GM19438 (cell line): Measurements from ENCODE around the gene CLIC3.

Source experiments
- ATAC-seq: cut with Tn5 transposase; IDR thresholded peaks from one replicate; pipeline ENCODE4 v1.9.1; 2021; ENCODE audit warnings: low read depth; ENCODE audit not compliant: unreplicated experiment

The CLIC3 gene

DNA sequence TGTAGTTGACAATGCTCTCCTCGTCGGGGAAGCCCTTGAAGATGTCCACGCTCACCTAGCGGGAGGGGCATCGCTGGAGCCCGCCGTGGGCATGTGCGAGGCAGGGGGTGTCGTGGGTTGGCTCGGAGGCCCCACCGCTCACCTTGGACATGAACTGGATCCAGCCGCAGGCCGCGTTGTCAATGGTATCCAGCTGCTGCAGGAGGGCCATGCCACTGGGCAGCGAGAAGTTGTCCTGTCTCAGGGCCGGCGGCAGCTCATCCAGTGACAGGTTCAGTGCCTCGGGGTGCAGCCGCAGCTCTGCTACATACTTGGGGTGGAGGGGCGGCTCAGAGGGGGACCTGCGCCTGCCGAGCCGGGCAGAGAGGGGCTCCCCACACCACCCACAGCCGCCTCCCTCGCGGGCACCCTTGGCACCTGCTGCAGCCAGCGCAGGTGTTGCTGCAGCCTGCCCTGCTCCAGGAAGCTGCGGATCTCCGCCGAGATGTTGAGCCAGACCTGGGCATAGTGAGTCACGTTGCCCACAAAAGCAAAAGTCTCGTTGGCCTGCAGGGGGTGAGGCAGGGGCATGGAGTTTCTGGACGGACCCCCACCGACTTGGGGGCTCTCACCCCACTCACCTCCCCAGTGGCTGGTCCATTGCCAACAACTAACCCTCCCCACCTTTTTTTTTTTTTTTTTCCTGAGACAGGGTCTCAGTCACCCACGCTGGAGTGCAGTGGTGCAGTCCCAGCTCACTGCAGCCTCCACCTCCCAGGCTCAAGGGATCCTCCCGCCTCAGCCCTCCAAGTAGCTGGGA is 22.6 kb upstream of the CLIC3 start:
- no peak for ATAC-seq

DNA sequence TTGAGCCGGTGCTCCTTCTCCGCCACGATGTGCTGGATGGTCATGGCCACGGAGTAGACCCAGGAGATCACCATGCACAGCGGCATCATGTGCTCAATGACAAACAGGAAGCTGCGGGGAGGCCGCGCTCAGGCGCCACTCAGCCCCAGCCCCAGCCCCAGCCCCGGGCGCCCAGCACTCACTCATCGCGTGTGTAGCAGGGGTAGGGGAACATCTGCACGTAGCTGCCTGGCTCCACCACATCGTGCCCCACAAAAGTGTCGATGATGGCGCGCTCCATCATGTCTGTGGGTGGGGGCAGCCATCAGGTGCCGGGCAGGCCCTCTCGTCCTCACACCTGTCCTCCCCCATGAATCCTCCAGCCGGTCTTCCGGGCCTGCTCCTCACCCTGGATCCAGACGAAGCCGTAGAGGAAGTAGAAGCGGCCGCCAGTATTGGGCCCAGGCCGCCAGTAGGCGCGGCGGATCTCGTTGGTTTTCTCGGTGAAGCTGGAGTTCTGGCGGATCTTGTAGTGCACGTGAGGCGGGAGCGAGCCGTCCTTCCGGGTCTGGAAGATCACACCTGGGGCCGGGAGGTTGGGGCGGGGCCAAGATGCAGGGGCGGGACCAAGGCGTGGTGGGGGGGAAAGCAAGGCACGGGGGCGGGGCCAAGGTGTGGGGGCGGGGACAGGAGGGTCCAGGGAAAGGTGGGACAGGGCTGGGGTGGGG is 21.6 kb upstream of the CLIC3 start:
- ATAC-seq, result no peak

DNA sequence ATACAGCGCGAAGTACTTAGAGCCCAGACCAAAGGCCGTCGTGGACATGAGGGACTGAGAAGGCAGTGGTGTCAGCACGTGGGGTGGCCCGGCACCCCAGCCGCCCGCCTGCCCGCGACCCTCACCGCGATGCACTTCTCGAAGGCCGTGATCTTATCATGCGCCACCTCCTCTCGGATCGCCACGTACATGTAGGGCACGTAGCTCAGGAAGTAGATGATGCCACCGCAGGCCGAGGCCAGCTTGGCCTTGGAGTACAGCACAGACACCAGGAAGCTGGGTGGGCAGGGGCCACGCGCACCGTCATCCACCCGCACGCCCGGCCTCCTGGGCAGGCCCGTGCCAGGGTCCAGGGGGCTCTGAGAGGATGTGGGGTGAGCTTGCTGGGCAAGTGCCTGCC is 20.7 kb upstream of the CLIC3 start:
- ATAC-seq, result no peak

DNA sequence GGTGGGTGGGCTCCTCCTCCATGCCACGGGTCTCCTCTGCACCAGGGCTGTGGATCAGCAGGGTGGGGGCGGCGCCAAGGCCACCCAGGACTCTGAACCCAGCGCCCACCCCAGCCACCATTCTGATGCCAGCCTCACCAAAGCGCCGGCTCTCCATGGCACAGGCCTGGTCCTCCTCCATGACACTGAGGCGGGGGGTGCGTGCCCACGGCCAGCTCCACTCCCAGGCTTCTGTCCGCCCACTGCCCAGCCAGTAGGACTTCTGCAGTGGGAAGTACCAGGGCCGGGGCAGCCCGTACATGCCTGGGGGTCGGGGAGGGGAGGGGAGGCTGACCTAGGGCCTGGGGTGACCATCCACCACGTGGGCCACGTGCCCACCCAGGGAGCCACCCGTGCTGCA is 20.1 kb upstream of the CLIC3 start:
- ATAC-seq, result no peak

DNA sequence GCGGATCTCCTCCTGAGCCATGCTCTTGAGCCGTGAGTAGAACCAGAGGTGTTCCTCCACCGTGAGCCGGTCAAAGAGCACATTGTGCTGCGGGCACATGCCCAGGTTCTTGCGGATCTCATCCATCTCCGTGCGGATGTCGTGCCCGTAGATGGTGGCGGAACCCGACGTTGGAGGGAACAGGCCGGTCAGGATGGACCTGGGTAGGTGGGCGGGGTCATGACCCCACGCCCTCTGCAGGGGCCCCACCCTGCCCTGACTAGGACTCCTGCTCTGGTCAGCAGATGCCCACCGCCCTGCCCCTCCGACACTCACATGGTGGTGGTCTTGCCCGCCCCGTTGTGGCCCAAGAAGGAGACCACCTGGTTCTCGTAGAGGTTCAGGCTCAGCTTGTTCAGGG is 19.6 kb upstream of the CLIC3 start:
- no peak for ATAC-seq

DNA sequence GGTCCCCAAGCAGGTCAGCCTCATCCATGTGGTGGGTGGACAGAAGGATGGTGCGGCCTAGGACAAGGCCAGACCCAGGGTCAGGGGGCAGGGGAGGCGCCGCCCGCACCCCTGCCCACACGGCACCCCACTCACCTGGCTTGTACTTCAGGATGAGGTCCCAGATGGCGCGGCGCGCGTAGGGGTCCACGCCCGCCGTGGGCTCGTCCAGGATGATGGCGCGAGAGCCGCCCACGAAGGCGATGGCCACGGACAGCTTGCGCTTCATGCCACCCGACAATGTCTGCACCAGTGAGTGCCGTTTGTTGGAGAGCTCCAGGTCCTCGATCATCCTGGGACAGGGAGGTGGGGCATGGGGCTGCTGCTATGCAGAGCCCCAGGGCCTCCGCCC is 19.2 kb upstream of the CLIC3 start:
- no peak for ATAC-seq

DNA sequence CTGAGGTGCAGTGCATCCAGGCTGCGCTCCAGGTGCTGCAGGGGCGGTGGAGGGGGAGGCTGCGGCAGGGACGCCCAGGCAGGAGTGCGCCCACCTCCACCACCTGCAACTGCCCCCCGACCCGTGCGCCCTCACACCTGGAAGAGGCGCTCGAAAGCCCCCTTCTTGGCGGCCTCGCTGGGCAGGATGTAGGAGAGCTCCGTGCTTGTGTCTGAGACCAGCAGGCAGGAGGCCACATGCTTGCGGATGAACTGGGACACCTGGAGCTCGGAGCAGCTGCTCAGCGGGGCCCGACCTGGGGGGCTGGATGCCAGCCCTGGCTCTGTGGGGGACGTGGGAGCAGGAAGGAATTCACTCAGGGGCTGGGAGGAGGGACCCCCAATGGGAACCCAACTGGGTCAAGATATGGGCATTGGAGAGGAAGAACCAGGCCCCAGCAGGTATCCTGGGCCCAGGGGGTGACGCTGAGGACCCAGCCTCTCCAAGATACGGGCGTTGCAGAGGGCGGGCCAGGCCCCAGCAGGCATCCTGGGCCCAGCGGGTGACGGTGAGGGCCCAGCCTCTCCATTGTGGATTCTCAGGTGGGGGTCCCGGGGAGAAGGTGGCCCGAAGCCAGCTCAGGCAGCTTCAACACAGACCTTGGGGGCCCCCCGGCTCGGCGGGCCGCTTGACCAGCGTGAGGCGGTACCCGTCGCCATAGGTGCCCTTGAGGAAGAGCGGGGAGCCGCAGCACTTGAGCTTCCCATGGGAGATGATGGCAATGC is 18.6 kb upstream of the CLIC3 start:
- ATAC-seq, result no peak

DNA sequence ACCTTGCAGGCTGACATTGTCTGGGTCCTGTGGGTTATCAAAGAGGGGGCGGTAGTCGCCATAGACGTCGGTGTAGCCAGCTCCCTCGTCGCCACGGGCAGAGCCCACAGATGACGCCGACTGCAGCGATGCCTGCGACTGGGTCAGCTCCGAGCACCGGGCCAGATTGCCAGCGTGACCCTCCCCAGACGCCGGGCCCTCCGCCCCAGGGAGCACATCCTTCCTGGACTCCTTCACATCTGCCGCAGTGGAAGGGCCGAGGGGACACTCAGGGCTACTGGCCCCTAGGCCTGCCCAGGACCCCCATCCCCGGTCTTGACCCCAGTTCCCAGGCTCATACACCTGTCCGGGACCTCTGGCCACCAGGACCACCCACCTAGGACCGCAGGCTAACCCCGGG is 17.8 kb upstream of the CLIC3 start:
- ATAC-seq, result no peak

DNA sequence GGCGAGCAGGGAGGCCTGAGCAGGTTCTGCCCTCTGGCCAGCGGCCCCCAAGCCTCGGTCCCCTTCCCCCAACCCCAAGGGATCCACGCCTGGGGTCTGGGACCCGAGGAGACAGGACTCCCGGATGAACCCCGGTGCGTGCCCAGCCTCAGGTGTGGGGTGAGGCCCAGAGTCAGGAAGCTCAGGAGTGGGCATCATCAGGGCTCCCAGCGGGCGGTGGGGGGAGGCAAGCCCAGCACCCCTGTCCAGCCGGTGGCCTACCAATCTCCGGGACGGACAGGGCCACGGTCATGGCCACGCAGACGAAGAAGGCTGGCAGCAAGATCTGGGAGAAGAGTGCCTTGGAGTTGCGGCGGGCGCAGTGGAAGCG is 17.2 kb upstream of the CLIC3 start:
- ATAC-seq, result no peak

DNA sequence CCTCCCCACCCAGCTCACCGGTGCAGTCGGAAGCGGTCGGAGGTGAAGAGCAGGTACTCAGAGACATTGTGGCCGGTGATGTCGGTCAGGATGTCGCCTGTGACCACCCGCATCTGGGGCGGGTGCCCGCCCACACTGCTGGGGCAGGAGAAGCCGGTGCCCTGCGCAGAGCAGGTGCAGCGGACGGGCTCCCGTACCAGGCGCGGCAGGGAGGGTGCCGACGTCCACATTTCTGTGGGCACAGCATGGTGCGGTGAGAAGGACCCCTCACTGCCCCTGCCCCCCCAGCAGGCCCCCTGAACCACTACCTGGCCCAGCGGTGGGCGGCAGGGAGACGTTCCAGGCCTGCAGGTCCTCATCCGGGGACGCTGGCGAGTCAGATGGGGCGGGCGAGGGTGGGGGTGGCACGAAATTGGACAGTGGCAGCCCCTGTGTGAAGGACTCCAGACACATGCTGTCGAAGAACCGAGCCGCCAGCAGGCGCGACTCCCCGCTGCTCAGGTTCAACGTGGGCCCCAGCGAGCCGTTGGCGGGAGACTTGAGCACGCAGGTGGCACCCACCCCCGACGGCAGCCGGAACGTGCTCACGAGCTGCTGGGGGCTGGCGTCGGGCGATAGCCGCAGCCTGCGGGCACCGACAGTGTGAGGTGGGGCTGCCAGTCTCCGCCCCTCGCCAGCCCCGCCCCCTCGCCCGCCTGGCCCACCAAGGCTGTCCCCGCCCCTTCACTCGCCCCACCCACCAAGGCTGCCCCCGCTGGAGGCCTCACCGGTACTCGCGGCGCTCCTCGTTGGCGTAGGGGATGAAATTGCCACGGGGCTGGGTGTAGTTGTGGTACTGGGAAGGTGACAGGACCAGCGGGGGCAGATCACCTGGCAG is 16.6 kb upstream of the CLIC3 start:
- ATAC-seq, result no peak

DNA sequence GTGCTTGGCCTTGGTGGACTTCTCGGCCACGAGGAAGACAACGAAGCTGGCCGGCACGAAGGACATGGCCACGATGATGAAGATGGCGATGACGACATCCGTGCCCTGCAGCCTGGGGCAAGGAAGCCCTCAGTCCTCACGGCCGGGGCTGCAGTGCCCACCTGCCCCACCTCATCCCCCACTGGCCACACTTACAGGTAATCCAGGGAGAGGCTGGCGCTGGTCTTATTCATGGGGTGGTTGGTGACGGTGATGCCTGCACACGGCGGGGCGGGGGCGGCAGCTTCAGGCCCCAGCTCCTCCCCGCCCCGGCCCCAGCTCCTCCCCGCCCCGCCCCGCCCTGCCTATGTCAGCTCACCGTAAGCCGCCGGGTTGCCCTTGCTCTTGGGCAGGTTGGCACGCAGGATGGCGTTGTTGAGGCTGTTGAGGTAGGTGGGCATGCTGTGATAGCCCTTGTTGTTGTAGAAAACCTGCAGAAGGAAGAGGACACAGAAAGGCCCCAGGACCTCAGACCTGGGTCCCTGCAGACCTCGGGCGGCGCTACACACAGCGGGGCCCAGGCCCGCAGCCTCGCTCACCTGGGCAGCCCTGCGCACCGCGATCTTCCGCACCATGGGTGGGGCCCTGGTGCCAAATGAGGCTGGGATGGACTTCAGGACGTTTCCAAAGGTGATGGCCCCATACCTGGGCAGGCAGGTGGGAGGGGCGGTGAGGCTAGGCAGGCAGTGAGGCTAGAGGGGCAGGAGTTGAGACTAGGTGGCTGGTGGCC is 15.7 kb upstream of the CLIC3 start:
- ATAC-seq, result no peak

DNA sequence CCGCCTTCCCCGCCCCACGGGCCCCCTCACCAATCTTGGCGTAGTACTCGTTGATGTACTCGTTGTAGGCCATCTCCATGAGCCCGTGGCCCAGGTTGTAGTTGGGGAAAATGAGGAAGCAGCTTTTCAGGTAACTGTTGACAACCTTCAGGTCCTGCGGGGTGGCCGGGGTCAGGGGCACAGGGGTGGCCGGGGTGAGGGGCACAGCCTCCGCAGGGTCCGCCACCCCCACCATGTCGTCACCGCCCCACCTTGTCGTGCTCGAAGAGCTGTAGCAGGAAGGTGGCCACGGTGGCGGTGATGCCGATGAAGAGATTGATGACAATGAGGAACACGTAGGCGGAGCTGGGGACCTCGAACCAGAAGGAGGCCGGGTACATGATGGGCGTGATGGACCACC is 14.8 kb upstream of the CLIC3 start:
- no peak for ATAC-seq

DNA sequence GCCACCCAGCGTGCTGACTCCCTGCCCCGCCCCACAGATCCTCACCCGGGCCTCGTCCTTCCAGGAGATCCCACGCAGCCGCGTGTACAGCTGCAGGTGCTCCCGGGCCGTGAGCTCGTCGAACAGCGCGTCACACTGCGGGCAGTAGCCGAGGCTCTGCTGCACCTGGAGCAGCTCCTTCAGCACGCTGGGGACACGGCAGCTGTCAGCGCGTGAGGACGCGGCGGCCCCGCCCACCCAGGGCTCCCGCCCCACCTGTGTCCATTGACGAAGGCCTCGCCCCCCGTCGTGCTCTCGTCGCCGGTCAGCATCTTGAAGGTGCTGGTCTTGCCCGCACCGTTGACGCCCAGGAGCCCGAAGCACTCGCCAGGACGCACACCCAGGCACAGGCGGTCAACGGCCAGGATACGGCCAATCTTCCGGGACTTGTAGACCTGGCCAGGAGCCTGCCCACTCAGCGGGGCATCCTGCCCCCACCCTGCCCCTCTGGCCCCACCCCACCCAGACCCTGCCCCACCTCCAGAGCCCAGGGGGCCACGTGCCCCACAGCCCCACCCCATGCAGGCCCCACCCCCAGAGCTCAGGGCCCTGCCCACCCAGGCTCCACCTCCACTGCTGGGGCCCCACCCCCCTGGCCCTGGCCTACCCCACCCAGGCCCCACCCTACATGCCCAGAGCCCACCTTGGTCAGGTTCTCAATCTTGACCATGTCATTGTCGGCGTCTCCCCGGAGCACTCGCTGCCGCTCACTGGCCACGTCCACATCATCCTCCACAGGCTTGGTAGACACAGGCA is 13.8 kb upstream of the CLIC3 start:
- no peak for ATAC-seq

DNA sequence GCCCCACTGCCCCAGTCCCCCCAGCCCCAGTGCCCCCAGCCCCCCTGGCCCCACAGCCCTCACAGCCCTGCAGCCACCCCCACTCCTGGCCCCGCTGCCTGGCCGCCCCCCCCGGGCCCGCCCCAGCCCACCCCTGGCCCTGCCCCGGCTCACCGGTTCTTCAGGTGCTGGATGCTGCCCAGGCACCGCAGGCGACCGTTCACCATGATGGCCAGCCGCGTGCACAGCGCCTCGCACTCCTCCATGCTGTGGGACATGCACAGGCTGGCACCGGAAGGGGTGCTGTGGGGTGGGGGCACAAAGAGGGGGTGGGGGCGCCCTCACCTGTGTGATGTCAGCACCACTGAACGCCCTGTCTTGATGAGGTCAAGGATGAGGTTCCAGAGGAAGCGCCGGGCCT is 12.8 kb upstream of the CLIC3 start:
- ATAC-seq, result no peak

DNA sequence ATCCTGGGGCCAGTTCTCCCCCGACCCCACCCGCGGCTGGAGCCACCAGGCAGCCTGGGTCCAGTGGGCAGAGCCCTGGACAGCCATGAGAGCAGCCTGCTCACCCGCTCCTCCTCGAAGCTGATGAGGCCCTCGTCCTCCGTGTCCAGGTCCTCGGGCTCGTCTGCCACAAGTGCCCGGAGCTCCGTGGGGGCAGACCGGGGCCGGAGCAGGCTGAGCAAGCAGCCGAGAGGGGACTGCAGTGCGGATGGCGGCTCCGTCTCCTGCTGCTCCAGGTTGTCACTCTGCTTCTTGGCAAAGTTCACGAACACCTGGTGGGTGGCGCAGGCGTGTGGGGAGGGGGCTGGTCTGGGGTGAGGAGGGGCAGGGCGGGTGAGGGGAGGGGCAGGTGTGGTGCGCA is 11.9 kb upstream of the CLIC3 start:
- no peak for ATAC-seq

DNA sequence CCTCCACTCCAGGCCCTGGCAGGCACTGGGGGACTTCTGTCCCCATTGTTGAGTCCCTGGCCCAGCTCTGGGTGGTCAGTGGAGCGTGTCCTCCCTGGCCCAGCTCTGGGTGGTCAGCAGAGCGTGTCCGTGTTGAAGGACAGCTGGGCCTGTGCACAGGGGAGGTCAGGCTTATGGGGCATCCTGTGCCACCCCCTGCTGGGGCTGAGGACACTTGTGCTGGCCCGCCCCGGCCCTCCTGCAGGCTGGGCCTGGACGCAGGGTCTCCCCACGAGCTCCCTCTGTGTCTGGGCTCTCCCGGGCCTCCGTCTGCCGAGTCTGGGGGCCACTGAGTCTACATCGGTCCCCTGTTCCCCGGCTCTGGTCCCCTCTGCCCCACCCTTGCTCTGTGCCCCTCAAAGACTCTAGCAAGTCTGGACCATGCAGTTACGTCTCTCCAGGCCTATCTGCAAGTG is 11.5 kb upstream of the CLIC3 start:
- no peak for ATAC-seq

DNA sequence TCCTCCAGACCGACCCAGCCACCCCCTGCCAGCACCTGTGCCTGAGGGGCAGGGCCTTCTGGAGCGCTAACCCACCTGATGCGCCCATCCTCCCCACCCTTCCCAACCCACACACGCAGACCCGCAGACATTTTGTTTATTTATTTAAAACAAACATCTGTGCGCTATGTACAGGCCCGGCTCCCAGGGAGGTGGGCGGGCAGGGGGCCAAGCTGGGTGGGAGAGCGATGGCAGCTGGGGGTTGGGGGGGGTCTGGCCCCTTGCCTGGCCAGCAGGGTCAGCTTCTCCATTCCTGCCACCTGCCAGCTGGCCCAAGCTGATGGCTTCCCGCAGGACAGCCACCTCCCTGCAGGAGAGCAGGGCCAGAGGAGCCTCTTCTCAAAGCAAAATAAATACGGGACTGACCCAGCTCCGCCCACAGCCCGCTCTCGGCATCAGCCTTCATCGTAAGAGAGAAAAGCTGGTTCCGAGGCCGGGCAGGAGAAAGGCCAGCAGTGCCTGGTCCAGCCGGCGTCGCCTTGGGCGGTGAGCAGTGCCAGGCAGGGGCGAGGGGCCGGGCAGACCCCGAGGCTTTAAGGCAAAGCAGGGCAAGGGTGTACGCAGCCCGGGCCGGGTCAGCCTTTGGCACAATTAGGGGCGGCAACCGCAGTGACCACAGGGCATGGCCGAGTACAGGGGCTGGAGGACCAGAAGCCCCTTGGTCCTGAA is 10.9 kb upstream of the CLIC3 start:
- ATAC-seq, result no peak
